ENCODE data around the gene LDLRAP1. TPM values are rescaled to one million over a fixed set of nuclear protein-coding genes. Genes with fewer than 3 reads are reported as not detected.

LDLRAP1 gene
- total RNA-seq, 4 donors from 2014 or later: 12.6 to 21.2 (median 16.3) TPM

DNA sequence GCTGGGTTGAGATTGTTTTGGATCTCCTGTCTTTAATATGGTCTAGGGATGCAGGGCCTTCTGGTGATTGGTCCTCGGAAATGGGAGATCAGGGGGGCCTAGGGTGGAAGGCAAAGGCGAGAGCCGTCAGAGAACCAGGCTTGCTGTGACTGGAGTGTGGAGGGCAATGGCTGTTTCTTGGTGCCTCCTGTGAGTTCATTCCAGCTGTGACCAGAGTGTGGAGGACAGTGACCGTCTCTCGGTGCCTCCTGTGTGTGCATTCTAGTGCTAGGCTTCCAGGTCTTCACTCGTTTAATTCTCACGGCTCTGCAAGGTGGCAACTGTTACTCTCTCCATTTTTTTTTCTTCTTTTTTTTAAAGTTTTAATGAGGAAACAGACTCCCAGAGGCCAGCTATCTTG is 14.1 kb downstream of the LDLRAP1 start:
- WGBS: 83% methylated on average over 7 of the region's 7 CpGs
- H3K27me3 ChIP-seq: no peaks in the 10 kb centered on the region
- TF ChIP-seq POLR2AphosphoS5 (IDR thresholded peaks at IDR 0.05) (no peak), EP300 (IDR thresholded peaks at IDR 0.05) (no peak), POLR2A (IDR thresholded peaks at IDR 0.05; ENCODE audit: low read depth) (no peak)
- TF ChIP-seq, protein P1, sequence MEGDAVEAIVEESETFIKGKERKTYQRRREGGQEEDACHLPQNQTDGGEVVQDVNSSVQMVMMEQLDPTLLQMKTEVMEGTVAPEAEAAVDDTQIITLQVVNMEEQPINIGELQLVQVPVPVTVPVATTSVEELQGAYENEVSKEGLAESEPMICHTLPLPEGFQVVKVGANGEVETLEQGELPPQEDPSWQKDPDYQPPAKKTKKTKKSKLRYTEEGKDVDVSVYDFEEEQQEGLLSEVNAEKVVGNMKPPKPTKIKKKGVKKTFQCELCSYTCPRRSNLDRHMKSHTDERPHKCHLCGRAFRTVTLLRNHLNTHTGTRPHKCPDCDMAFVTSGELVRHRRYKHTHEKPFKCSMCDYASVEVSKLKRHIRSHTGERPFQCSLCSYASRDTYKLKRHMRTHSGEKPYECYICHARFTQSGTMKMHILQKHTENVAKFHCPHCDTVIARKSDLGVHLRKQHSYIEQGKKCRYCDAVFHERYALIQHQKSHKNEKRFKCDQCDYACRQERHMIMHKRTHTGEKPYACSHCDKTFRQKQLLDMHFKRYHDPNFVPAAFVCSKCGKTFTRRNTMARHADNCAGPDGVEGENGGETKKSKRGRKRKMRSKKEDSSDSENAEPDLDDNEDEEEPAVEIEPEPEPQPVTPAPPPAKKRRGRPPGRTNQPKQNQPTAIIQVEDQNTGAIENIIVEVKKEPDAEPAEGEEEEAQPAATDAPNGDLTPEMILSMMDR (IDR thresholded peaks at IDR 0.05): no peak
- H3K9me3 ChIP-seq: no peaks in the 10 kb centered on the region
- no peak for DNase-seq (ENCODE audit: extremely low spot score)
- no peak overlapping the region for H3K4me3 ChIP-seq
- H3K4me1 ChIP-seq: peaks cover 41 to 67% (median 58%) of the 10 kb centered on the region in 4 donors
- intact Hi-C loops (cut with DNase I): no loop called here
- no peak overlapping the region for H3K27ac ChIP-seq (replicated peaks in 1 of 4)
- H3K36me3 ChIP-seq: peaks cover 0 to 59% (median 37%) of the 10 kb centered on the region in 4 donors

DNA sequence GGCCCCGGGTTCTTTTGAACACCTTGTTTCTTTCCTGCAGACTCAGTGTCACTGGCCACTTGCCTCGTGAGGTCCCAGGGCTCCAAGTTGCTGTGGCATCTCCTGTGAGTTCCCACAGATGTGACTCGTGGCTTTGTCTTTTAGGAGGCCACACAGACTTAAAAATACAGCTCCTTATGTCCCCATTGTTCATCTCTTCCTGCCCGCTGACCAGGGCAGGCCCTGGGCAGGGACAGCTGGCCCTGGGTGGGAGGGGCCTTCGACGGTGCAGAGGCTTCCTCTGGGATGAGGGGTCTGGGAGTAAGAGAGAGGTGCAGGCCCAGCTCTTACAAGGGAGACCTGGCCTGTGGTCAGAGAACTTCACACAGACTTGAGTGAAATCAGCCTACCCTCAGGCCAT is 15.6 kb downstream of the LDLRAP1 start:
- no peaks in the 10 kb centered on the region for H3K27me3 ChIP-seq
- H3K27ac ChIP-seq (replicated peaks in 1 of 4): no peak overlapping the region
- no peak for TF ChIP-seq EP300 (IDR thresholded peaks at IDR 0.05)
- TF ChIP-seq POLR2A (IDR thresholded peaks at IDR 0.05; ENCODE audit: low read depth): no peak
- no peak for TF ChIP-seq POLR2AphosphoS5 (IDR thresholded peaks at IDR 0.05)
- TF ChIP-seq, protein P1 (IDR thresholded peaks at IDR 0.05): no peak
- no peak overlapping the region for H3K4me3 ChIP-seq
- DNase-seq (ENCODE audit: extremely low spot score): no peak
- peaks cover 0 to 74% (median 51%) of the 10 kb centered on the region in 4 donors for H3K36me3 ChIP-seq
- 81% methylated on average over 6 of the region's 6 CpGs for WGBS
- peaks cover 38 to 66% (median 49%) of the 10 kb centered on the region in 4 donors for H3K4me1 ChIP-seq
- intact Hi-C loops (cut with DNase I): no loop called here
- no peaks in the 10 kb centered on the region for H3K9me3 ChIP-seq

- DNase-seq (ENCODE audit: extremely low spot score): no peak
- 63% methylated on average over 8 of the region's 9 CpGs for WGBS
- H3K4me1 ChIP-seq: peaks cover 38 to 71% (median 50%) of the 10 kb centered on the region in 4 donors
- H3K36me3 ChIP-seq: peaks cover 0 to 78% (median 54%) of the 10 kb centered on the region in 4 donors
- intact Hi-C loops (cut with DNase I): no loop called here
- no peak for TF ChIP-seq POLR2A (IDR thresholded peaks at IDR 0.05; ENCODE audit: low read depth)
- TF ChIP-seq EP300 (IDR thresholded peaks at IDR 0.05): no peak
- TF ChIP-seq, protein P1 (IDR thresholded peaks at IDR 0.05): no peak
- H3K9me3 ChIP-seq: no peaks in the 10 kb centered on the region
- H3K27ac ChIP-seq (replicated peaks in 1 of 4): no peak overlapping the region
- H3K27me3 ChIP-seq: no peaks in the 10 kb centered on the region
- no peak overlapping the region for H3K4me3 ChIP-seq
Measured at GRCh38 chr1:25560001-25560400, 16.6 kb downstream of the LDLRAP1 start.

DNA sequence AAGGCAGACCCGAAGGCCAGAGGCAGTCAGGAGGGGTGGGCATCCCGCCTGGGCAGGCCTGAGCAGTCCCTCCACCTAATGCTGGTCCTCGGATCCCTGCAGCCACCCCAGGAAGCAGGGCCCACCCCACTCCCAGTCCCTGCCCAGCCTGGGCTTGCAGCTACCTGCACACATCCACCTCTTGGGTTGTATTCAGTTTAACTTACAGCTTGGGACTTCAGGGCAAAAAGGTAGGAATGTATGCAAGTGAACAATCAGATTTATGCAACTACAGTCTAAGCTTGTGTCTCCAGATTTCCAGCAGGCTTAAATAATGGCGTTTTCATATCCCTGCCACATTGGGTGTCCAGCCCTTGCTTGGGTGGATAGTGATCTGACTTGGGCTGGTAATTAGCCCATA is 17.4 kb downstream of the LDLRAP1 start:
- Histone ChIP-seq H3K36me3 (peaks cover 0 to 78% (median 58%) of the 10 kb centered on the region in 4 donors), H3K4me3 (no peak overlapping the region), H3K9me3 (no peaks in the 10 kb centered on the region), H3K4me1 (peaks cover 37 to 71% (median 50%) of the 10 kb centered on the region in 4 donors), H3K27ac (replicated peaks in 1 of 4) (no peak overlapping the region), H3K27me3 (no peaks in the 10 kb centered on the region)
- WGBS: 88% methylated on average over 4 of the region's 4 CpGs
- TF ChIP-seq, protein P1 (IDR thresholded peaks at IDR 0.05): no peak
- TF ChIP-seq POLR2AphosphoS5 (IDR thresholded peaks at IDR 0.05) (no peak), EP300 (IDR thresholded peaks at IDR 0.05) (no peak), POLR2A (IDR thresholded peaks at IDR 0.05; ENCODE audit: low read depth) (no peak)
- no peak for DNase-seq (ENCODE audit: extremely low spot score)
- intact Hi-C loops (cut with DNase I): no loop called here
